B cell (primary cell): ENCODE measurements around the gene WASF3.
"Not testable (repeated sequence)": the region's sequence is repeated elsewhere in the genome, so short reads cannot be mapped to it uniquely, and the experiment has no call there.

Source experiments
- EZH2 ChIP-seq: IDR thresholded peaks from 2 replicates; pipeline ENCODE4 v1.6.1; 2012; ENCODE audit warnings: borderline replicate concordance, low read depth, mild to moderate bottlenecking, moderate library complexity, low read length; ENCODE audit not compliant: insufficient read depth, poor library complexity, severe bottlenecking
- TF ChIP-seq, protein P1 (sequence below): fragments of 200-600 bp; IDR thresholded peaks from one replicate; pipeline ENCODE4 v1.8.0; 2022; ENCODE audit warnings: antibody characterized with exemption, mild to moderate bottlenecking

DNA sequence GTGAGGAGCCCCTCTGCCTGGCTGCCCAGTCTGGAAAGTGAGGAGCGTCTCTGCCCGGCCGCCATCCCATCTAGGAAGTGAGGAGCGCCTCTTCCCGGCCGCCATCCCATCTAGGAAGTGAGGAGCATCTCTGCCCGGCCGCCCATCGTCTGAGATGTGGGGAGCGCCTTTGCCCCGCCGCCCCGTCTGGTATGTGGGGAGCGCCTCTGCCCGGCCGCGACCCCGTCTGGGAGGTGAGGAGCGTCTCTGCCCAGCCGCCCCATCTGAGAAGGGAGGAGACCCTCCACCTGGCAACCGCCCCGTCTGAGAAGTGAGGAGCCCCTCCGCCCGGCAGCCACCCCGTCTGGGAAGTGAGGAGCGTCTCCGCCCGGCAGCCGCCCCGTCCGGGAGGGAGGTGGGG, 166.1 kb downstream of the WASF3 start:
- TF ChIP-seq, protein P1, sequence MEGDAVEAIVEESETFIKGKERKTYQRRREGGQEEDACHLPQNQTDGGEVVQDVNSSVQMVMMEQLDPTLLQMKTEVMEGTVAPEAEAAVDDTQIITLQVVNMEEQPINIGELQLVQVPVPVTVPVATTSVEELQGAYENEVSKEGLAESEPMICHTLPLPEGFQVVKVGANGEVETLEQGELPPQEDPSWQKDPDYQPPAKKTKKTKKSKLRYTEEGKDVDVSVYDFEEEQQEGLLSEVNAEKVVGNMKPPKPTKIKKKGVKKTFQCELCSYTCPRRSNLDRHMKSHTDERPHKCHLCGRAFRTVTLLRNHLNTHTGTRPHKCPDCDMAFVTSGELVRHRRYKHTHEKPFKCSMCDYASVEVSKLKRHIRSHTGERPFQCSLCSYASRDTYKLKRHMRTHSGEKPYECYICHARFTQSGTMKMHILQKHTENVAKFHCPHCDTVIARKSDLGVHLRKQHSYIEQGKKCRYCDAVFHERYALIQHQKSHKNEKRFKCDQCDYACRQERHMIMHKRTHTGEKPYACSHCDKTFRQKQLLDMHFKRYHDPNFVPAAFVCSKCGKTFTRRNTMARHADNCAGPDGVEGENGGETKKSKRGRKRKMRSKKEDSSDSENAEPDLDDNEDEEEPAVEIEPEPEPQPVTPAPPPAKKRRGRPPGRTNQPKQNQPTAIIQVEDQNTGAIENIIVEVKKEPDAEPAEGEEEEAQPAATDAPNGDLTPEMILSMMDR, result not testable (repeated sequence)
- TF ChIP-seq EZH2, result not testable (repeated sequence)
